Measurements from ENCODE around the gene ABLIM3. TPM values are rescaled to one million over a fixed set of nuclear protein-coding genes. Genes with fewer than 3 reads are reported as not detected.

ABLIM3 gene
- total RNA-seq, 1 donor from 2014 or later, result 3.9 TPM

DNA sequence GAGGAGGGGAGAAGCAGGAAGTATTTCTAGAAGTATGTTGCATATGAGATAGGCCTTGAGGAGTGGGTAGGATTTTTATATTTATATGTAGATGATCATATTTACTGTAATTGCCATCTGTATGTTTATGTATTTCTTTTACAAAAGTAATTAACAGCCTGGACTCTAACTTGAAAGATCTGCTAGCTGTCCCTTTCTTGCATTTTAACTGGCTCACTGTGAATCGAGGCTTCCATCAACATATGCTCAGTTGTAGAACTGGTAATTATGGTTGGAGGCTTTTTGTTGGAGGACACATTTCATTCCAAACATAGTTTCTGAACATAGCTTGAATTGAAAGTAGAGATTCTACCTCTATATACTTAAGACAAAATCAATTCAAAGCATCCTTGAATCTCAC lies 23.4 kb downstream of the ABLIM3 start:
- Histone ChIP-seq H3K36me3 (ENCODE audit: insufficient read depth, low read length) (no peaks in the 10 kb centered on the region), H3K79me2 (ENCODE audit: insufficient read depth, low read length) (peaks cover 4% of the 10 kb centered on the region), H4K20me1 (ENCODE audit: insufficient read depth, low read length) (no peaks in the 10 kb centered on the region), H3K27me3 (ENCODE audit: insufficient read depth, low read length) (no peaks in the 10 kb centered on the region), H3K4me3 (ENCODE audit: insufficient read depth, low read depth, low read length) (no peak overlapping the region), H3K9me3 (ENCODE audit: insufficient read depth, low read depth, low read length) (no peaks in the 10 kb centered on the region), H3K9ac (ENCODE audit: low read length) (no peak overlapping the region), H3K27ac (ENCODE audit: low read depth, low read length) (no peak overlapping the region), H2AFZ (ENCODE audit: low read depth, low read length) (no peak overlapping the region), H3K4me2 (ENCODE audit: low read length) (no peak overlapping the region), H3K4me1 (ENCODE audit: insufficient read depth, low read length) (peaks cover 25% of the 10 kb centered on the region)
- peaks cover 21% of the 10 kb centered on the region for H3K4me1 Mint-ChIP-seq (ENCODE audit: low read depth, unreplicated experiment)
- FAIRE-seq (no peak), DNase-seq (ENCODE audit: low read depth) (no peak)
- peaks cover 7% of the 10 kb centered on the region for H3K27me3 Mint-ChIP-seq (ENCODE audit: low read depth, unreplicated experiment)
- TF ChIP-seq EZH2 (IDR thresholded peaks at IDR 0.05; ENCODE audit: insufficient read depth, low read length) (no peak), CTCF (IDR thresholded peaks at IDR 0.05; ENCODE audit: insufficient read depth, low read depth, low read length) (no peak)
- H3K9me3 Mint-ChIP-seq (ENCODE audit: unreplicated experiment), result no peaks in the 10 kb centered on the region
- no peak overlapping the region for H3K27ac Mint-ChIP-seq (ENCODE audit: unreplicated experiment)
- peaks cover 2% of the 10 kb centered on the region for H3K36me3 Mint-ChIP-seq (ENCODE audit: low read depth, unreplicated experiment)
- no peak overlapping the region for H3K4me3 Mint-ChIP-seq (ENCODE audit: unreplicated experiment)

GRCh38 chr5:149166128-149166527 lies 24.8 kb downstream of the ABLIM3 start:
- peak overlapping the region; percentile 10 for H3K27ac ChIP-seq (ENCODE audit: low read depth, low read length)
- Mint-ChIP-seq H3K27ac (ENCODE audit: unreplicated experiment) (no peak overlapping the region), H3K36me3 (ENCODE audit: low read depth, unreplicated experiment) (peaks cover 2% of the 10 kb centered on the region), H3K27me3 (ENCODE audit: low read depth, unreplicated experiment) (peaks cover 7% of the 10 kb centered on the region), H3K9me3 (ENCODE audit: unreplicated experiment) (no peaks in the 10 kb centered on the region), H3K4me3 (ENCODE audit: unreplicated experiment) (no peak overlapping the region), H3K4me1 (ENCODE audit: low read depth, unreplicated experiment) (peaks cover 21% of the 10 kb centered on the region)
- no peaks in the 10 kb centered on the region for H4K20me1 ChIP-seq (ENCODE audit: insufficient read depth, low read length)
- H3K4me1 ChIP-seq (ENCODE audit: insufficient read depth, low read length), result peaks cover 25% of the 10 kb centered on the region
- no peak for TF ChIP-seq CTCF (IDR thresholded peaks at IDR 0.05; ENCODE audit: insufficient read depth, low read depth, low read length)
- no peak for TF ChIP-seq EZH2 (IDR thresholded peaks at IDR 0.05; ENCODE audit: insufficient read depth, low read length)
- peaks cover 2% of the 10 kb centered on the region for H3K79me2 ChIP-seq (ENCODE audit: insufficient read depth, low read length)
- no peak overlapping the region for H3K4me3 ChIP-seq (ENCODE audit: insufficient read depth, low read depth, low read length)
- H3K4me2 ChIP-seq (ENCODE audit: low read length), result no peak overlapping the region
- no peaks in the 10 kb centered on the region for H3K36me3 ChIP-seq (ENCODE audit: insufficient read depth, low read length)
- H3K9ac ChIP-seq (ENCODE audit: low read length), result no peak overlapping the region
- no peaks in the 10 kb centered on the region for H3K9me3 ChIP-seq (ENCODE audit: insufficient read depth, low read depth, low read length)
- DNase-seq (ENCODE audit: low read depth), result peak; percentile 79
- H3K27me3 ChIP-seq (ENCODE audit: insufficient read depth, low read length), result no peaks in the 10 kb centered on the region
- no peak overlapping the region for H2AFZ ChIP-seq (ENCODE audit: low read depth, low read length)
- no peak for FAIRE-seq

GRCh38 chr5:149166591-149167100 lies 25.4 kb downstream of the ABLIM3 start:
- Histone ChIP-seq H4K20me1 (ENCODE audit: insufficient read depth, low read length) (no peaks in the 10 kb centered on the region), H2AFZ (ENCODE audit: low read depth, low read length) (no peak overlapping the region), H3K27me3 (ENCODE audit: insufficient read depth, low read length) (no peaks in the 10 kb centered on the region), H3K4me3 (ENCODE audit: insufficient read depth, low read depth, low read length) (no peak overlapping the region), H3K27ac (ENCODE audit: low read depth, low read length) (peak overlapping the region; percentile 10), H3K9ac (ENCODE audit: low read length) (no peak overlapping the region), H3K4me2 (ENCODE audit: low read length) (no peak overlapping the region), H3K79me2 (ENCODE audit: insufficient read depth, low read length) (no peaks in the 10 kb centered on the region), H3K9me3 (ENCODE audit: insufficient read depth, low read depth, low read length) (no peaks in the 10 kb centered on the region), H3K36me3 (ENCODE audit: insufficient read depth, low read length) (no peaks in the 10 kb centered on the region), H3K4me1 (ENCODE audit: insufficient read depth, low read length) (peaks cover 29% of the 10 kb centered on the region)
- peaks cover 7% of the 10 kb centered on the region for H3K27me3 Mint-ChIP-seq (ENCODE audit: low read depth, unreplicated experiment)
- H3K4me3 Mint-ChIP-seq (ENCODE audit: unreplicated experiment), result no peak overlapping the region
- DNase-seq (ENCODE audit: low read depth) (no peak), FAIRE-seq (no peak)
- no peaks in the 10 kb centered on the region for H3K9me3 Mint-ChIP-seq (ENCODE audit: unreplicated experiment)
- peaks cover 21% of the 10 kb centered on the region for H3K4me1 Mint-ChIP-seq (ENCODE audit: low read depth, unreplicated experiment)
- H3K27ac Mint-ChIP-seq (ENCODE audit: unreplicated experiment), result no peak overlapping the region
- TF ChIP-seq EZH2 (IDR thresholded peaks at IDR 0.05; ENCODE audit: insufficient read depth, low read length) (no peak), CTCF (IDR thresholded peaks at IDR 0.05; ENCODE audit: insufficient read depth, low read depth, low read length) (no peak)
- peaks cover 2% of the 10 kb centered on the region for H3K36me3 Mint-ChIP-seq (ENCODE audit: low read depth, unreplicated experiment)
